Fibroblast of pulmonary artery (primary cell): ENCODE data around the gene TNFSF12.
"Not testable (repeated sequence)": the region's sequence is repeated elsewhere in the genome, so short reads cannot be mapped to it uniquely, and the experiment has no call there.

Source experiments
- DNase-seq: peaks from one replicate; pipeline ENCODE4 v3.0.0-alpha.2; 2010; ENCODE audit warnings: low read depth
- H3K4me3 ChIP-seq: replicated peaks from 2 replicates; pipeline ENCODE4 v1.5.1; 2011; ENCODE audit warnings: low read depth, mild to moderate bottlenecking, control low read depth, low read length, moderate library complexity
- TF ChIP-seq, protein P1 (sequence below): IDR thresholded peaks from 2 replicates; pipeline ENCODE4 v1.5.1; 2011; ENCODE audit warnings: mild to moderate bottlenecking, control low read depth, low read length, inconsistent platforms; ENCODE audit errors: missing control alignments

The TNFSF12 gene

DNA sequence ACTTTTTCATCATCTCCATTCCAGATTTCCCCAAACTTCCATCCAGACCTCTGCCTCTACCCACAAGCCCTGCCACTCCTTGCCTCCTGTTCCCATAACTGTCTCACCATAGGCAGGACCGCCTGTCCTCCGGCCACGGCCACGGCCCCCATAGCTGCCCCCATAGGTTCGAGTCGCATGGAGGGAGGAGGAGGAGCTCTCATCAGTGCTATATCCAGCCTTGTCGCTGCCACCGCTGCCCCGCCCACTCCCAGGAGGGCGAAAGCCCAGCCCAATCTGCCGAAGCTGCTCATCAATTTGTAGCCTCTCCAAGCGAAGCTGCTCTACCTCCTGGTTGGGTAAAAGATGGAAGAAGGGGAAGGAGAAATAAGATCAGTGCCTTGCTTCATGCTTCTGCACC is 44.4 kb downstream of the TNFSF12 start:
- TF ChIP-seq, protein P1, sequence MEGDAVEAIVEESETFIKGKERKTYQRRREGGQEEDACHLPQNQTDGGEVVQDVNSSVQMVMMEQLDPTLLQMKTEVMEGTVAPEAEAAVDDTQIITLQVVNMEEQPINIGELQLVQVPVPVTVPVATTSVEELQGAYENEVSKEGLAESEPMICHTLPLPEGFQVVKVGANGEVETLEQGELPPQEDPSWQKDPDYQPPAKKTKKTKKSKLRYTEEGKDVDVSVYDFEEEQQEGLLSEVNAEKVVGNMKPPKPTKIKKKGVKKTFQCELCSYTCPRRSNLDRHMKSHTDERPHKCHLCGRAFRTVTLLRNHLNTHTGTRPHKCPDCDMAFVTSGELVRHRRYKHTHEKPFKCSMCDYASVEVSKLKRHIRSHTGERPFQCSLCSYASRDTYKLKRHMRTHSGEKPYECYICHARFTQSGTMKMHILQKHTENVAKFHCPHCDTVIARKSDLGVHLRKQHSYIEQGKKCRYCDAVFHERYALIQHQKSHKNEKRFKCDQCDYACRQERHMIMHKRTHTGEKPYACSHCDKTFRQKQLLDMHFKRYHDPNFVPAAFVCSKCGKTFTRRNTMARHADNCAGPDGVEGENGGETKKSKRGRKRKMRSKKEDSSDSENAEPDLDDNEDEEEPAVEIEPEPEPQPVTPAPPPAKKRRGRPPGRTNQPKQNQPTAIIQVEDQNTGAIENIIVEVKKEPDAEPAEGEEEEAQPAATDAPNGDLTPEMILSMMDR = no peak
- no peak for DNase-seq
- no peak overlapping the region for H3K4me3 ChIP-seq

DNA sequence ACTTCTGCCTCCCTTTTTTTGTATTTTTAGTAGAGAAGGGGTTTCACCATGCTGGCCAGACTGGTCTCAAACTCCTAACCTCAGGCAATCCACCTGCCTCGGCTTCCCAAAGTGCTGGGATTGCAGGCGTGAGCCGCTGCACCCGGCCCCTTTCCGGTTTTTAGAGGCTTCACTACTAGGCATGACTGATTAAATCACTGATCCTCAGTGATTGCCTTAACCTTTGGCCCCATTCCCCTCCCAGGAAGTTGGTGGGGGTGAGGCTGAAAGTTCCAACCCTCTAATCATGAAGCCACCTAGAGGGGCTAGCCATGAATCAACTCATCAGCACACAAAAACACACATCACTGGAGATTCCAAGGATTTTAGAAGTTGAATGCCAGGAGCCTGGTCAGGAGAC is 48.7 kb downstream of the TNFSF12 start:
- DNase-seq, H3K4me3 ChIP-seq: not testable (repeated sequence)

DNA sequence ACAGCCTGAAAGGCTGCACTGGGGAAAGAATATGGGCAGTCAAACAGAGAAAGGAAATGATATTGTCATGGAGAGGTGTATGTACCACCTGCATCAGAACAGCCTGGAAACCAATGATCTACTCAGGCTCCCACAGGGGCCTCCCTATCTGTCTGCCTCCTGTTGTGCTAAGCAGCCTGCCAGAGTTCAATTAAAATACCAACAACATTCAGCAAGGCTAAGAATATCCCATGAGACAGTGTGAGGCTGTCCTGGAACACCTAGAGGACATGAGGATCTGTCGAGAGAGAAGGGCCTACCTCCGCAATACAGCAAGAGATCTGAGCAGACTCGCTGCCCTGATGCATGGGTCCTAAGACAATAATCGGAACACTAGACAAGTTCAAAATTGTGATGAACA is 57.4 kb downstream of the TNFSF12 start:
- DNase-seq = no peak
- H3K4me3 ChIP-seq = no peak overlapping the region
- TF ChIP-seq, protein P1 = no peak
